Heart left ventricle (tissue), 16 donors: ENCODE results near the gene TESPA1. TPM values are rescaled to one million over a fixed set of nuclear protein-coding genes. Genes with fewer than 3 reads are reported as not detected.
A peak's percentile ranks its signal among the peaks of the same experiment; 100 is the strongest.

Experiments used
- ATAC-seq, 4 donors: fragments of 200-7000 bp; cut with Tn5 transposase; one replicate each; pipeline ENCODE4 v1.9.1; 2020 to 2022; ENCODE audit warnings: moderate library complexity in 4 of 4, mild to moderate bottlenecking in 3 of 4, moderate number of reproducible peaks in 1 of 4
- DNase-seq, 5 donors: peaks; one replicate each; pipeline ENCODE4 v3.0.0-alpha.2; 2020
- H3K27ac ChIP-seq, 12 donors: fragments of 200-600 bp; sonication (generic) in 4 of 12; one replicate each; pipeline versions ENCODE4 v1.5.0 to v1.8.0; 2016 to 2022; ENCODE audit warnings: mild to moderate bottlenecking in 2 of 12
- H3K27me3 ChIP-seq, 9 donors: fragments of 200-600 bp; sonication (generic) in 2 of 9; one replicate each; pipeline versions ENCODE4 v1.5.1 to v1.8.0; 2016 to 2022; ENCODE audit warnings: mild to moderate bottlenecking in 3 of 9
- H3K36me3 ChIP-seq, 9 donors: fragments of 200-600 bp; sonication (generic) in 2 of 9; one replicate each; pipeline versions ENCODE4 v1.5.0 to v1.8.0; 2018 to 2022; ENCODE audit warnings: mild to moderate bottlenecking in 2 of 9
- H3K4me1 ChIP-seq, 12 donors: fragments of 200-600 bp; sonication (generic) in 4 of 12; one replicate each; pipeline versions ENCODE4 v1.5.0 to v1.8.0; 2016 to 2022; ENCODE audit warnings: mild to moderate bottlenecking in 3 of 12
- H3K4me3 ChIP-seq, 12 donors: fragments of 200-600 bp; sonication (generic) in 4 of 12; one replicate each; pipeline versions ENCODE4 v1.5.0 to v1.8.0; 2017 to 2022; ENCODE audit warnings: mild to moderate bottlenecking in 9 of 12, moderate library complexity in 4 of 12
- H3K9me3 ChIP-seq, 12 donors: fragments of 200-600 bp; sonication (generic) in 4 of 12; one replicate each; pipeline versions ENCODE4 v1.5.0 to v1.8.0; 2016 to 2022; ENCODE audit warnings: mild to moderate bottlenecking in 1 of 12
- POLR2A ChIP-seq, 2 donors: fragments of 450-650 bp; IDR thresholded peaks; one replicate each; pipeline ENCODE4 v1.6.1; 2017; ENCODE audit warnings: antibody characterized with exemption in 2 of 2, mild to moderate bottlenecking in 2 of 2, moderate library complexity in 2 of 2
- WGBS, 4 donors: extraction: QIAGEN DNeasy Blood & Tissue Kit in 2 of 4; methylation state at CpG; one replicate each; pipeline versions ENCODE4 v1.1.5 to v1.1.7; 2013 to 2018; 5-methylcytosine and 5-hydroxymethylcytosine counted together
- intact Hi-C, 10 donors: fragments of 100-400 bp; cut with DNase I; formaldehyde crosslinking; loops; one replicate each; pipeline versions ENCODE4 v1.11.1 to v1.14.2; 2022
- polyA plus RNA-seq, 2 donors: library from polyadenylated mRNA; stranded (reverse); fragments of 200-250 nt; gene quantifications; one replicate each; pipeline ENCODE4 v1.2.3, GENCODE V29; 2013
- total RNA-seq, 9 donors: library from RNA; depleted of rRNA in 2 of 9; stranded (reverse); fragments of >200 nt in 2 of 9; fragmentation: NEBNext Ultra II Directional in 3 of 9; extraction: Animal tissue kit (Norgen Biotek cat#: 25700) in 3 of 9; gene quantifications; one replicate each; pipeline versions ENCODE4 v1.1.0 to v1.2.4, GENCODE V29; 2016 to 2023
- TF ChIP-seq, protein P1 (sequence below), 12 donors: fragments of 200-600 bp; sonication (generic) in 4 of 12; IDR thresholded peaks; one replicate each; pipeline versions ENCODE4 v1.5.0 to v1.8.0; 2018 to 2022; ENCODE audit warnings: antibody characterized with exemption in 12 of 12, mild to moderate bottlenecking in 5 of 12
- donor health status: ischemic (EF 13 %, LVEDD 7.1; RV severe dilation, severe dysfunction).
- donor health status: healthy with polysubstance abuse.
- donor health status: DM: no; HTN: yes; CAD: no.
- donor health status: DM: no; HTN: no; CAD: no.
- donor health status: ischemic (EF 25% LVEDD 6.9; RV normal size, moderate dysfunction).
- donor health status: ischemic (EF 25% LVEDD 5.7; RV mildly dilated, moderate dysfunction).
- donor health status: healthy.
- donor health status: DM: yes; HTN: yes; CAD: no.
- donor health status: ischemic (EF 35%, LVEDD 5.7; RV mildly dilated, moderate dysfunction).
- donor health status: nonischemic (EF 11% LVEDD 7.7; RV severe dilation, severe dysfunction).
- donor health status: DM: yes; HTN: yes; CAD: no.
- donor health status: PGD.
- donor health status: ischemic (EF 29% LVEDD 5.4; RV normal size, mild dysfunction).
- donor health status: nonischemic (EF 23%, LVEDD 6.1; RV moderate dilation, normal function).

TESPA1 gene
- total and polyA plus RNA-seq, 11 donors: 0.16 to 2.9 (median 0.49) TPM; not detected in 1

DNA sequence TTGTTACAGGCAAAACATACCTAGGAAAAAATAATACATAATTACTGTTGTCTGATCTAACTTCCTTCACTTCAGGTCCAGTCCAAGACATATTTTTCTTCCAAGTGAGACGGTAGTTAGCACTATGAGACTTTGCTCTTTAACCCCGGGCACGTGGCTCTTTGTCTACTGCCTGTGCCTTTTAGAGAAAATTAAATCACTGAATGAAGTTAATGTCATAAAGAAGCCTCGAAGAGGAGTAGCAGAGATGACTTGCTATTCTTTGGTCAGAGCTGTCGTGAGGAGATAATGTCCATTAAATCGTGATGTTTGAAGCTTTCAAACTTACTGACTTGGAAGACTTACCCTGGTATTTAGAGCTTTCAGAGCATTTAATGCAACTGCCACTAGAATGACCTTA lies 8.7 kb downstream of the TESPA1 start:
- Histone ChIP-seq H3K36me3 (no peaks in the 10 kb centered on the region), H3K27me3 (peaks cover 0 to 4% (median 0%) of the 10 kb centered on the region in 9 donors), H3K27ac (no peak overlapping the region), H3K4me1 (peaks cover 0 to 28% (median 0%) of the 10 kb centered on the region in 12 donors), H3K4me3 (no peak overlapping the region), H3K9me3 (no peaks in the 10 kb centered on the region)
- no peak for TF ChIP-seq POLR2A (IDR thresholded peaks at IDR 0.05)
- TF ChIP-seq, protein P1, sequence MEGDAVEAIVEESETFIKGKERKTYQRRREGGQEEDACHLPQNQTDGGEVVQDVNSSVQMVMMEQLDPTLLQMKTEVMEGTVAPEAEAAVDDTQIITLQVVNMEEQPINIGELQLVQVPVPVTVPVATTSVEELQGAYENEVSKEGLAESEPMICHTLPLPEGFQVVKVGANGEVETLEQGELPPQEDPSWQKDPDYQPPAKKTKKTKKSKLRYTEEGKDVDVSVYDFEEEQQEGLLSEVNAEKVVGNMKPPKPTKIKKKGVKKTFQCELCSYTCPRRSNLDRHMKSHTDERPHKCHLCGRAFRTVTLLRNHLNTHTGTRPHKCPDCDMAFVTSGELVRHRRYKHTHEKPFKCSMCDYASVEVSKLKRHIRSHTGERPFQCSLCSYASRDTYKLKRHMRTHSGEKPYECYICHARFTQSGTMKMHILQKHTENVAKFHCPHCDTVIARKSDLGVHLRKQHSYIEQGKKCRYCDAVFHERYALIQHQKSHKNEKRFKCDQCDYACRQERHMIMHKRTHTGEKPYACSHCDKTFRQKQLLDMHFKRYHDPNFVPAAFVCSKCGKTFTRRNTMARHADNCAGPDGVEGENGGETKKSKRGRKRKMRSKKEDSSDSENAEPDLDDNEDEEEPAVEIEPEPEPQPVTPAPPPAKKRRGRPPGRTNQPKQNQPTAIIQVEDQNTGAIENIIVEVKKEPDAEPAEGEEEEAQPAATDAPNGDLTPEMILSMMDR (IDR thresholded peaks at IDR 0.05): no peak
- intact Hi-C loops: no loop called here
- 41 to 54% (median 49%) methylated on average over 6 of the region's 6 CpGs for WGBS, 4 donors
- no peak for ATAC-seq
- DNase-seq: no peak

DNA sequence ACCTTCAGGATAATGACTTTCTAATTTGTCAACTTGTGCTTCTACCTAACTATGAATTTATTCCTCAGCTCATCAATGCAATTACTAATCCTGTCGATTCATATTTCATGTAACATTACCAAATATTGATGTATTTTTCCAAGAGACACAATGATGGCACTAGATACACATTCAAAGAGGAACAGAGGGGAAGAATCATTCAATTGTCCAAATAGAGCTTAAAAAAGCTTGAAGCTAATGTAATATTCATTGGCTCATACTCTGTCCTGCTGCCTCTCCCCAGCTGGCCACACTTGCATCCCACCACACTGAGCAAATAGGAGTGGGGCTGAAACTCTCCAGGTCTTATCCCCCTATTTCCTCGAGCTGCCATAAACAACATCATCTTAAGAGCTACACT lies 9.3 kb downstream of the TESPA1 start:
- no peak for TF ChIP-seq POLR2A (IDR thresholded peaks at IDR 0.05)
- TF ChIP-seq, protein P1 (IDR thresholded peaks at IDR 0.05): no peak
- no peak for DNase-seq
- intact Hi-C loops: no loop called here
- Histone ChIP-seq H3K4me3 (no peak overlapping the region), H3K4me1 (peaks cover 0 to 24% (median 0%) of the 10 kb centered on the region in 12 donors), H3K27me3 (peaks cover 0 to 4% (median 0%) of the 10 kb centered on the region in 9 donors), H3K36me3 (no peaks in the 10 kb centered on the region), H3K27ac (no peak overlapping the region), H3K9me3 (no peaks in the 10 kb centered on the region)
- ATAC-seq: no peak
- WGBS, 4 donors: 68 to 87% (median 78%) methylated on average over 2 of the region's 2 CpGs

DNA sequence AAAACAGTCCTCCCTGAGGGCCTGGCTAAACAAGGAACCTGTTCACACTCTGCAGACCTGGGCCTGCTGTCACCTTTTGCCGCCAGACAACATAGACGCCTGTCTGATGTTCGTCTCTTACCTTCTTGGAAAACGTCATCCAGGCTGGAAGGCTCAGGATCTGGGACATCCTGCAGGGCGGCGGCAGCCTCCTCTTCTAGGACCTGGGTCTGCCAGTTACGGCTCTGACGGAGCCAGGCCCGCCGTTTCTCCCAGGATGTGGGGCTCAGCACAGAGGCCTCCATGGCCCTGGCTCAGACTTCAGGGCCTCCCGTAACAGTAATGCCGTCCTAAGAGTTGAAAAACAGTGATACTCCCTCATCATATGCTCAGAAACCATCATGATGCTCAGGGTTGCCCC lies 10.3 kb downstream of the TESPA1 start:
- Histone ChIP-seq H3K27ac (no peak overlapping the region), H3K36me3 (no peaks in the 10 kb centered on the region), H3K4me3 (no peak overlapping the region), H3K9me3 (no peaks in the 10 kb centered on the region), H3K27me3 (peaks cover 0 to 4% (median 0%) of the 10 kb centered on the region in 9 donors), H3K4me1 (peaks cover 0 to 19% (median 0%) of the 10 kb centered on the region in 12 donors)
- ATAC-seq: no peak
- intact Hi-C loops: no loop called here
- TF ChIP-seq POLR2A (IDR thresholded peaks at IDR 0.05): no peak
- TF ChIP-seq, protein P1 (IDR thresholded peaks at IDR 0.05): no peak
- DNase-seq: peak in 1 of 5 donors; percentile 20
- 81 to 91% (median 86%) methylated on average over 12 of the region's 12 CpGs for WGBS, 4 donors

DNA sequence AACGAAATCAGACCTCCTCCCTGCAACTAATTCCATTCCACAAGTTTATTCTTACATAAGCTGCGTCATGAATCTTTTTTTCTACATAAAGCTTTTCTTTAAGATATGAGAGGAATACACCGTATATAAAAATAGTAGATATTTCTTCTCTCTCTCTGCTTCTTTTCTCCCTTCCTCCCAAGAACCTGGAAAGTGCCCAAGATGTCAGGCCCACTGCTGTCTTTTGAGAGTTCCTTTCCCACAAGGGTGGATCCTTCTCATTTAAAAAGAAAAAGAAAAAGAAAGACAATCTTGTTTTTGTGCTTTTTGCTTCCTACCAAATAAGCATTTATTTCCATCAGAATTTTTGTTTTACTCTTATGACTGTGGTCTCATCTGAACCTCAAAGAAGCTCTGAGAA lies 11.0 kb downstream of the TESPA1 start:
- ATAC-seq (no peak), DNase-seq (no peak)
- Histone ChIP-seq H3K27ac (no peak overlapping the region), H3K9me3 (no peaks in the 10 kb centered on the region), H3K36me3 (no peaks in the 10 kb centered on the region), H3K4me3 (no peak overlapping the region), H3K4me1 (peaks cover 0 to 13% (median 0%) of the 10 kb centered on the region in 12 donors), H3K27me3 (peaks cover 0 to 4% (median 0%) of the 10 kb centered on the region in 9 donors)
- intact Hi-C loops: no loop called here
- TF ChIP-seq POLR2A (IDR thresholded peaks at IDR 0.05): no peak
- TF ChIP-seq, protein P1 (IDR thresholded peaks at IDR 0.05): no peak
- 63 to 73% (median 69%) methylated on average over 3 of the region's 3 CpGs for WGBS, 4 donors
